ENCODE data around the gene CCDC68.

CCDC68 gene

DNA sequence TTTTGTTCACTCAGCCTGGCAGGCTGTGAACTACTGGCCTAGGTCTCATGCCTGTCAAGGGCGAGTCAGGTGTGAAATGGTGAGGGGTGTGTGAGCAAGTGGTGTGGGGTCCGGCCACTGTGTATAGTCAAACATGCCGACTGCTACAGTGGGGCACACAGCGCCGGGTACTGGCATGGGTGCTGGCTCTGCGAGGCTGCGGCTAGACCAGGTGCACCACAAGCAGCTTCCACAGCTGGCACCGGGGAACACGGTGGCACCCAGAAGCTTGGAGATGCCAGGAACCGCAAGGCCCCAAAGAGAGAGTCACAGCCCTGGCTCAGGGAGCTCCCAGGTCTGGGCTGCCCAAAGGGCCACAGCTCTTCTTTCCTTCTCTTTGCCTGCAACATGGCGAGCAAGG lies 49.7 kb downstream of the CCDC68 start:
- no peaks in the 10 kb centered on the region for H3K27me3 ChIP-seq
- no peak overlapping the region for H3K4me3 ChIP-seq (ENCODE audit: low read depth in 1 of 2, low read length in 1 of 2)
- no peak overlapping the region for H3K27ac ChIP-seq
- H3K9me3 ChIP-seq: no peaks in the 10 kb centered on the region
- no peaks in the 10 kb centered on the region for H3K4me1 ChIP-seq (ENCODE audit: control insufficient read depth in 1 of 2, insufficient read depth in 1 of 2, low read depth in 1 of 2, low read length in 1 of 2)
- no peaks in the 10 kb centered on the region for H3K36me3 ChIP-seq
- TF ChIP-seq, protein P1, sequence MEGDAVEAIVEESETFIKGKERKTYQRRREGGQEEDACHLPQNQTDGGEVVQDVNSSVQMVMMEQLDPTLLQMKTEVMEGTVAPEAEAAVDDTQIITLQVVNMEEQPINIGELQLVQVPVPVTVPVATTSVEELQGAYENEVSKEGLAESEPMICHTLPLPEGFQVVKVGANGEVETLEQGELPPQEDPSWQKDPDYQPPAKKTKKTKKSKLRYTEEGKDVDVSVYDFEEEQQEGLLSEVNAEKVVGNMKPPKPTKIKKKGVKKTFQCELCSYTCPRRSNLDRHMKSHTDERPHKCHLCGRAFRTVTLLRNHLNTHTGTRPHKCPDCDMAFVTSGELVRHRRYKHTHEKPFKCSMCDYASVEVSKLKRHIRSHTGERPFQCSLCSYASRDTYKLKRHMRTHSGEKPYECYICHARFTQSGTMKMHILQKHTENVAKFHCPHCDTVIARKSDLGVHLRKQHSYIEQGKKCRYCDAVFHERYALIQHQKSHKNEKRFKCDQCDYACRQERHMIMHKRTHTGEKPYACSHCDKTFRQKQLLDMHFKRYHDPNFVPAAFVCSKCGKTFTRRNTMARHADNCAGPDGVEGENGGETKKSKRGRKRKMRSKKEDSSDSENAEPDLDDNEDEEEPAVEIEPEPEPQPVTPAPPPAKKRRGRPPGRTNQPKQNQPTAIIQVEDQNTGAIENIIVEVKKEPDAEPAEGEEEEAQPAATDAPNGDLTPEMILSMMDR (IDR thresholded peaks at IDR 0.05): no peak

DNA sequence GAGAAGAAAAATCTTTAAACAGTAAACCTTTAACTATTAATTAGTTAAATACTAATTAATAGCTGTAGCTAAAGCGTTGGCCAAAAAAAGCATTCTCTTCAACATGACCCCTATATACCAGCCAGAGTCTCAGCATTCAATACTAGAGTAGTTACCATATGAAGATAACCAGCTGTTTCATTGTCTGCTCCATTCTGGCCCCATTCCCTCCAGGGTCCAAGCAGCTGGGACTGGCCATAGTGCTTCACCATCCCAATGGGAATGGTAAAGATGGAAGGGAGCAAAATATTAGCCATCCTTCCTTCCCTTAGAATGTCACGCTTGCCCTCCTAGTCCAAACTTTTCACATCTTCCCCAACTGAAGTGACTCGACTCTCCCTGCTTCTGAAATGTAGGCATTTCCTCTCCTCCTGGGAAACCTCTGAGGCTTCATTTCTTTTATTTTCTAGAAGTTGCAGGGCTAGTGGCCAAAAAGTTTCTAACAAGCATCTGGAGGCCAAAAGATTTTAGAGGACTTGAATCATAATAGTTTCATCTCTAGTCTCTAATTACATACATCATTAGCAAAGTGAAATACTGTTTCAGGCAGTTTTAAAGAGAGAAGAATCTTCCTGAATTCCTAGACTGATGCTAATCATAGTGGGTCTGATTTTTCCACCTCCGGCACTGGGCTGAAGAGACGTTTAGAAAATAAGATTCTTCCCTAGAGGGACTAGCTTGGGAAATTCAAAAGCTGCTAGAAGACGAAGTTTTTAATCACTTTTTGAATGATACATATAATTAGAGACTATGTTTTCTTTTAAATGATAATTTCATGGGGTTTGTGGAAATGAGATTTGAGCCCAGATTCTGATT lies 52.7 kb downstream of the CCDC68 start:
- H3K9me3 ChIP-seq: no peaks in the 10 kb centered on the region
- H3K4me3 ChIP-seq (ENCODE audit: low read depth in 1 of 2, low read length in 1 of 2): no peak overlapping the region
- no peaks in the 10 kb centered on the region for H3K4me1 ChIP-seq (ENCODE audit: control insufficient read depth in 1 of 2, insufficient read depth in 1 of 2, low read depth in 1 of 2, low read length in 1 of 2)
- TF ChIP-seq, protein P1 (IDR thresholded peaks at IDR 0.05): no peak
- H3K27ac ChIP-seq: no peak overlapping the region
- H3K36me3 ChIP-seq: no peaks in the 10 kb centered on the region
- no peaks in the 10 kb centered on the region for H3K27me3 ChIP-seq

DNA sequence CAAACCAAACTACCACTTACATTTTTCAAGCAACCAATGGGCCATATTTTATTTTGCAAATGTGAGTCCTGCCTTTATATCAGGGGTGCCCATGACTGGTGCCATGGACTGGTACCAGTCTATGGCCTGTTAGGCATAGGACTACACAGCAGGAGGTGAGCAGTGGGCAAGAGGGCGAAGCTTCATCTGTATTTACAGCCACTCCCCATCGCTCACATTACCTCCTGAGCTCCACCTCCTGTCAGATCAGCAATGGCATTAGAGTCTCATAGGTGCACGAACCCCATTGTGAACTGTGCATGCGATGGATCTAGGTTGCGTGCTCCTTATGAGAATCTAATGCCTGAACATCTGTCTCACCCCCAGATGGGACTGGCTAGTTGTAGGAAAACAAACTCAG lies 53.6 kb downstream of the CCDC68 start:
- no peak overlapping the region for H3K27ac ChIP-seq
- no peaks in the 10 kb centered on the region for H3K27me3 ChIP-seq
- no peaks in the 10 kb centered on the region for H3K36me3 ChIP-seq
- no peaks in the 10 kb centered on the region for H3K4me1 ChIP-seq (ENCODE audit: control insufficient read depth in 1 of 2, insufficient read depth in 1 of 2, low read depth in 1 of 2, low read length in 1 of 2)
- H3K4me3 ChIP-seq (ENCODE audit: low read depth in 1 of 2, low read length in 1 of 2): no peak overlapping the region
- TF ChIP-seq, protein P1 (IDR thresholded peaks at IDR 0.05): no peak
- no peaks in the 10 kb centered on the region for H3K9me3 ChIP-seq

DNA sequence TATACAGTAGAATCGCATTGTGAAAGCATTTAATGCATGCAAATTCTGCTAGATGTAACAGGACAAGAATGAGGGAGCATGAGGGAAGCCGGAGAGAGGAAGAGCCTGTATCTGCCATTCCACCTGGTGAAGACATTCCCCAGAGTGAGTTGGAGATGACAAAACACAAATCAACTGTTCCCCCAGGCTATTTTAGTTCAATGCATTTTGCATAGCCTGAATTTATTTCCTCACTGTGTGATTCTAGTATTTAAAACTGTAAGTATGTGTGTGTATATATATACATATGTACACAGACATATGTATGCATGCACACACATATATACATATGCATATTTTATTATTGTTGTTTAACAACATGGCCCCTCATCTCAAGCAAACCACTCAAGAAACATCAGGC lies 54.7 kb downstream of the CCDC68 start:
- no peaks in the 10 kb centered on the region for H3K4me1 ChIP-seq (ENCODE audit: control insufficient read depth in 1 of 2, insufficient read depth in 1 of 2, low read depth in 1 of 2, low read length in 1 of 2)
- no peak overlapping the region for H3K27ac ChIP-seq
- H3K9me3 ChIP-seq: no peaks in the 10 kb centered on the region
- no peaks in the 10 kb centered on the region for H3K36me3 ChIP-seq
- TF ChIP-seq, protein P1 (IDR thresholded peaks at IDR 0.05): no peak
- no peaks in the 10 kb centered on the region for H3K27me3 ChIP-seq
- H3K4me3 ChIP-seq (ENCODE audit: low read depth in 1 of 2, low read length in 1 of 2): no peak overlapping the region

DNA sequence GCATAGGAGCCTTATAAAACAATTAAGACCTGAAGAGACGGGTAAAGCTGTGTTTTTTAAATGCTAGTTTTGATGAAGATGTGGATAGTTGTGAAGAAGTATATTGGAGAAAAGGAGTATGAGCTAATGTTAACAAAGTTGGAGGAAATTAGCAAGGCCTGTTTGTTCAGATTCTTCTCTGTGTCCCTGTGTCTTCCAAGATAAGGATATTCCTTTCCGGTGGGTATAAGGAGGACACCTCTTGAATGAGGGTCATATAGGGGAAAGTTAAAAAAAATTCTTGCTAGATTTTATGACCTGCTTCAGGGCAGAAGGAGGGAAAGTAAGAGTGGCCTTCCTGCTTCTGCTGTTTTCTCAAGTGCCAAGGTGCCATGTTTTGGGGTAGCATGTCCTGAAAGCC lies 59.0 kb downstream of the CCDC68 start:
- Histone ChIP-seq H3K27me3 (no peaks in the 10 kb centered on the region), H3K4me1 (ENCODE audit: control insufficient read depth in 1 of 2, insufficient read depth in 1 of 2, low read depth in 1 of 2, low read length in 1 of 2) (no peaks in the 10 kb centered on the region), H3K4me3 (ENCODE audit: low read depth in 1 of 2, low read length in 1 of 2) (no peak overlapping the region), H3K9me3 (no peaks in the 10 kb centered on the region), H3K36me3 (no peaks in the 10 kb centered on the region), H3K27ac (no peak overlapping the region)
- TF ChIP-seq, protein P1 (IDR thresholded peaks at IDR 0.05): no peak
